Spleen (tissue), 11 donors: Measurements from ENCODE around the gene HRC. TPM values are rescaled to one million over a fixed set of nuclear protein-coding genes. Genes with fewer than 3 reads are reported as not detected.
A peak's percentile ranks its signal among the peaks of the same experiment; 100 is the strongest.
"Not testable (repeated sequence)": the region's sequence is repeated elsewhere in the genome, so short reads cannot be mapped to it uniquely, and the experiment has no call there.

Experiments
- DNase-seq: peaks from one replicate; pipeline ENCODE4 v3.0.0-alpha.2; 2020
- H3K27ac ChIP-seq, 8 donors: fragments of 200-600 bp; sonication (generic) in 7 of 8; 1 replicate in 4 of 8; 2 replicates in 4 of 8; pipeline versions ENCODE4 v1.5.0 to v1.8.0; 2016 to 2021; ENCODE audit warnings: inconsistent platforms in 4 of 8, mild to moderate bottlenecking in 4 of 8, moderate library complexity in 1 of 8
- H3K27me3 ChIP-seq, 7 donors: fragments of 200-600 bp; sonication (generic) in 6 of 7; replicated peaks in 1 of 7; 1 replicate in 4 of 7; 2 replicates in 3 of 7; pipeline versions ENCODE4 v1.5.0 to v1.8.0; 2016 to 2021; ENCODE audit warnings: inconsistent platforms in 3 of 7, mild to moderate bottlenecking in 1 of 7
- H3K36me3 ChIP-seq, 6 donors: fragments of 200-600 bp; sonication (generic) in 5 of 6; 1 replicate in 4 of 6; 2 replicates in 2 of 6; pipeline versions ENCODE4 v1.5.0 to v1.8.0; 2016 to 2021; ENCODE audit warnings: inconsistent platforms in 2 of 6
- H3K4me1 ChIP-seq, 6 donors: fragments of 200-600 bp; sonication (generic) in 5 of 6; 1 replicate in 3 of 6; 2 replicates in 3 of 6; pipeline versions ENCODE4 v1.5.0 to v1.8.0; 2016 to 2021; ENCODE audit warnings: inconsistent platforms in 3 of 6
- H3K4me3 ChIP-seq, 8 donors: fragments of 200-600 bp; sonication (generic) in 7 of 8; 1 replicate in 4 of 8; 2 replicates in 4 of 8; pipeline versions ENCODE4 v1.5.0 to v1.8.0; 2016 to 2021; ENCODE audit warnings: inconsistent platforms in 4 of 8, mild to moderate bottlenecking in 4 of 8, moderate library complexity in 2 of 8
- H3K9me3 ChIP-seq, 8 donors: fragments of 200-600 bp; sonication (generic) in 7 of 8; 1 replicate in 4 of 8; 2 replicates in 4 of 8; pipeline versions ENCODE4 v1.5.0 to v1.8.0; 2016 to 2021; ENCODE audit warnings: inconsistent platforms in 4 of 8
- CTCF ChIP-seq, 11 experiments: fragments of 200-600 bp in 7 of 11; fragments of 450-650 bp in 4 of 11; sonication (generic) in 4 of 11; IDR thresholded peaks in 8 of 11; conservative IDR thresholded peaks in 3 of 11; 1 replicate in 7 of 11; 2 replicates in 4 of 11; pipeline versions ENCODE4 v1.4.0 to v1.8.0; 2016 to 2021; ENCODE audit warnings: antibody characterized with exemption in 11 of 11, inconsistent platforms in 4 of 11, mild to moderate bottlenecking in 1 of 11
- POLR2A ChIP-seq, 3 donors: fragments of 450-650 bp; IDR thresholded peaks; one replicate each; pipeline ENCODE4 v1.5.1; 2017; ENCODE audit warnings: antibody characterized with exemption in 3 of 3, mild to moderate bottlenecking in 1 of 3
- POLR2AphosphoS5 ChIP-seq, 3 donors: sonication (generic); formaldehyde crosslinking; IDR thresholded peaks; one replicate each; pipeline ENCODE4 v1.5.1; 2017; ENCODE audit warnings: antibody characterized with exemption in 3 of 3
- WGBS, 5 donors: extraction: QIAGEN DNeasy Blood & Tissue Kit in 3 of 5; methylation state at CpG; one replicate each; pipeline versions ENCODE4 v1.1.5 to v1.1.7; 2013 to 2018; 5-methylcytosine and 5-hydroxymethylcytosine counted together
- intact Hi-C: fragments of 100-400 bp; cut with DNase I; formaldehyde crosslinking; loops from one replicate; pipeline ENCODE4 v1.15.0; 2023; ENCODE audit warnings: low total_unique reads
- polyA plus RNA-seq, 3 donors: library from polyadenylated mRNA; stranded (reverse); fragments of 200-250 nt; gene quantifications; one replicate each; pipeline ENCODE4 v1.2.1, GENCODE V29; 2013
- total RNA-seq, 7 donors: library from RNA; depleted of rRNA in 3 of 7; stranded (reverse); fragments of >200 nt in 3 of 7; fragmentation: NEBNext Ultra II Directional in 4 of 7; extraction: Animal tissue kit (Norgen Biotek cat#: 25700) in 4 of 7; gene quantifications; one replicate each; pipeline versions ENCODE4 v1.1.0 to v1.2.1, GENCODE V29; 2016 to 2021
- donor health status: healthy with polysubstance abuse.
- donor health status: DM: no; HTN: no; CAD: no; lungs with moderate emphysema.
- donor health status: DM: no; HTN: no; CAD: no.
- donor health status: Bipolar disorder and iron deficiency.
- donor health status: healthy.
- donor health status: DM: no; HTN: no; CAD: no.
- donor health status: DM: yes; HTN: yes; CAD: no.

HRC gene
- total and polyA plus RNA-seq, 10 donors: 0.07 to 0.47 (median 0.27) TPM; not detected in 5

- Histone ChIP-seq H3K4me1 (peaks cover 16 to 59% (median 52%) of the 10 kb centered on the region in 6 donors), H3K4me3 (peak overlapping the region in 6 of 8 donors; percentile 14 to 75 (median 58)), H3K27me3 (peaks cover 0 to 100% (median 34%) of the 10 kb centered on the region in 7 donors), H3K27ac (peak overlapping the region in 6 of 8 donors; percentile 11 to 76 (median 65)), H3K9me3 (peaks cover 0 to 6% (median 0%) of the 10 kb centered on the region in 8 donors), H3K36me3 (no peaks in the 10 kb centered on the region)
- intact Hi-C loops: loop anchor here (10.0 kb wide), 1 partner anchor 53 kb away; no protein-coding TSS in a partner anchor
- no peak for DNase-seq
- WGBS, 5 donors: 58 to 74% (median 71%) methylated on average over 11 of the region's 11 CpGs
- peak in 2 of 3 donors; percentile 19 to 41 for TF ChIP-seq POLR2AphosphoS5 (IDR thresholded peaks at IDR 0.05)
- no peak for TF ChIP-seq CTCF (IDR thresholded peaks at IDR 0.05 in 8 of 11, conservative IDR thresholded peaks at IDR 0.05 in 3 of 11)
These were observed 7.0 kb downstream of the HRC start for GRCh38 chr19:49148044-49148682.

GRCh38 chr19:49146408-49146770, 8.8 kb downstream of the HRC start:
- H3K27ac ChIP-seq, DNase-seq, H3K36me3 ChIP-seq, H3K9me3 ChIP-seq: not testable (repeated sequence)
- H3K27me3 ChIP-seq: peaks cover 0 to 95% (median 34%) of the 10 kb centered on the region in 7 donors
- peaks cover 16 to 62% (median 50%) of the 10 kb centered on the region in 6 donors for H3K4me1 ChIP-seq
- WGBS, 5 donors: 45 to 58% (median 53%) methylated on average over 4 to 7 of the region's 7 CpGs
- H3K4me3 ChIP-seq: peak overlapping the region in 1 of 8 donors; percentile 49
- intact Hi-C loops: loop anchor here (10.0 kb wide), 1 partner anchor 52 kb away; no protein-coding TSS in a partner anchor

- TF ChIP-seq POLR2A (IDR thresholded peaks at IDR 0.05): no peak
- peak in 2 of 3 donors; percentile 21 to 32 for TF ChIP-seq POLR2AphosphoS5 (IDR thresholded peaks at IDR 0.05)
- peak; percentile 67 to 94 (median 85) for TF ChIP-seq CTCF (IDR thresholded peaks at IDR 0.05 in 8 of 11, conservative IDR thresholded peaks at IDR 0.05 in 3 of 11)
- DNase-seq: peak; percentile 93
- H3K27ac ChIP-seq: no peak overlapping the region
- H3K9me3 ChIP-seq: no peaks in the 10 kb centered on the region
- 8 to 14% (median 8%) methylated on average over 20 to 30 of the region's 30 CpGs for WGBS, 5 donors
- peak overlapping the region in 2 of 8 donors; percentile 8 to 49 for H3K4me3 ChIP-seq
- peaks cover 16 to 56% (median 44%) of the 10 kb centered on the region in 6 donors for H3K4me1 ChIP-seq
- peaks cover 0 to 89% (median 34%) of the 10 kb centered on the region in 7 donors for H3K27me3 ChIP-seq
- no peaks in the 10 kb centered on the region for H3K36me3 ChIP-seq
- intact Hi-C loops: loop anchor here (10.0 kb wide), 1 partner anchor 51 kb away; no protein-coding TSS in a partner anchor
These were observed 9.4 kb downstream of the HRC start for GRCh38 chr19:49145573-49146407.

- intact Hi-C loops: loop anchor here (10.0 kb wide), 1 partner anchor 48 kb away; no protein-coding TSS in a partner anchor
- no peaks in the 10 kb centered on the region for H3K36me3 ChIP-seq
- peaks cover 0 to 28% (median 18%) of the 10 kb centered on the region in 6 donors for H3K4me1 ChIP-seq
- peaks cover 0 to 60% (median 17%) of the 10 kb centered on the region in 7 donors for H3K27me3 ChIP-seq
- peak; percentile 88 for DNase-seq
- H3K9me3 ChIP-seq: no peaks in the 10 kb centered on the region
- 4 to 7% (median 5%) methylated on average over 21 of the region's 21 CpGs for WGBS, 5 donors
- TF ChIP-seq POLR2A (IDR thresholded peaks at IDR 0.05): no peak
- peak in 2 of 3 donors; percentile 53 to 56 for TF ChIP-seq POLR2AphosphoS5 (IDR thresholded peaks at IDR 0.05)
- H3K27ac ChIP-seq: no peak overlapping the region
- peak overlapping the region in 7 of 8 donors; percentile 16 to 63 (median 22) for H3K4me3 ChIP-seq
These were observed 12.3 kb downstream of the HRC start for GRCh38 chr19:49142866-49143335.
